ENCODE data around the gene ADAM10.

GRCh38 chr15:58682234-58682633, 67.3 kb downstream of the ADAM10 start:
- no peak for TF ChIP-seq CTCF (IDR thresholded peaks at IDR 0.05)
- TF ChIP-seq POLR2A (IDR thresholded peaks at IDR 0.05) = no peak

All from stomach (tissue), 4 donors.